K562 (cell line): ENCODE results near the gene CTAGE1. TPM values are rescaled to one million over a fixed set of nuclear protein-coding genes. Genes with fewer than 3 reads are reported as not detected.

Experiments used
- ATAC-seq: fragments of 200-7000 bp; cut with Tn5 transposase; 3 replicates; pipeline ENCODE4 v1.9.1; 2020; ENCODE audit warnings: moderate library complexity
- BruUV-seq: library from RNA; stranded (reverse); fragments of 400-500 nt; replicated peaks from 2 replicates; lab custom pipeline; 2021; lab: Mats Ljungman, UMichigan
- CTCF ChIA-PET: fragments of 300-600 bp; formaldehyde crosslinking; extraction: SDS; loops from one replicate; lab custom pipeline; 2021; ENCODE audit warnings: low intra/inter-chr PET ratio; lab: Yijun Ruan, JAX
- POLR2A ChIA-PET: fragments of 300-600, 350-650 bp; sonication (Branson Sonifier 250); formaldehyde crosslinking; extraction: SDS; loops from one replicate; lab custom pipeline; 2021; ENCODE audit warnings: antibody characterized with exemption, inconsistent platforms; lab: Yijun Ruan, JAX
- DNase-seq, 4 experiments: peaks; one replicate each; pipeline versions ENCODE4 v3.0.0 to v3.0.0-alpha.2; 2011 to 2018; ENCODE audit warnings: low spot score in 3 of 4, mixed read lengths in 3 of 4; ENCODE audit errors: extremely low read depth in 1 of 4
- FAIRE-seq: peaks from 2 replicates; lab custom pipeline; 2011; peaks lifted over from hg19 to GRCh38; lab: Jason Lieb, UNC
- H2AFZ ChIP-seq: 2 replicates; pipeline ENCODE4 v1.6.0; 2011; ENCODE audit warnings: low read depth, low read length, control low read depth, inconsistent platforms
- H3K27ac ChIP-seq: fragments of 200-600 bp; 3 replicates; pipeline ENCODE4 v1.8.0; 2011; ENCODE audit warnings: low read depth, mild to moderate bottlenecking, control low read depth, inconsistent platforms, low read length, moderate library complexity, mixed read lengths; ENCODE audit errors: extremely low read depth
- H3K27me3 ChIP-seq, 2 experiments: fragments of 300-600 bp in 1 of 2; 2 replicates in 1 of 2; 3 replicates in 1 of 2; pipeline versions ENCODE4 v1.6.0 to v1.8.0; 2011; ENCODE audit warnings: inconsistent platforms in 2 of 2, low read length in 2 of 2, mild to moderate bottlenecking in 1 of 2, mixed read lengths in 1 of 2, moderate library complexity in 1 of 2; ENCODE audit not compliant: control insufficient read depth in 2 of 2, insufficient read depth in 2 of 2
- H3K36me3 ChIP-seq: fragments of 300-600 bp; 3 replicates; pipeline ENCODE4 v1.8.0; 2011; ENCODE audit warnings: mild to moderate bottlenecking, low read length, inconsistent platforms; ENCODE audit not compliant: control insufficient read depth, insufficient read depth
- H3K4me1 ChIP-seq, 2 experiments: fragments of 200-600 bp in 1 of 2; replicated peaks in 1 of 2; 2 replicates in 1 of 2; 3 replicates in 1 of 2; pipeline versions ENCODE4 v1.5.1 to v1.8.0; 2011; ENCODE audit warnings: inconsistent platforms in 2 of 2, low read length in 2 of 2, mild to moderate bottlenecking in 1 of 2, mixed read lengths in 1 of 2, moderate library complexity in 1 of 2; ENCODE audit not compliant: control insufficient read depth in 2 of 2, insufficient read depth in 2 of 2
- H3K4me2 ChIP-seq: 2 replicates; pipeline ENCODE4 v1.6.1; 2011; ENCODE audit warnings: low read length, control low read depth, inconsistent platforms, mixed read lengths; ENCODE audit not compliant: insufficient read depth
- H3K4me3 ChIP-seq: fragments of 200-600 bp; sonication (generic), shearing (Covaris generic); 2 replicates; pipeline ENCODE4 v1.5.1; 2016; ENCODE audit warnings: control low read depth, inconsistent platforms
- H3K79me2 ChIP-seq: fragments of 200-600 bp; 3 replicates; pipeline ENCODE4 v1.8.0; 2011; ENCODE audit warnings: low read length, inconsistent platforms; ENCODE audit not compliant: control insufficient read depth, insufficient read depth
- H3K9ac ChIP-seq, 2 experiments: 2 replicates each; pipeline versions ENCODE4 v1.6.0 to v1.6.1; 2011; ENCODE audit warnings: low read depth in 2 of 2, low read length in 2 of 2, control low read depth in 1 of 2, inconsistent platforms in 1 of 2, mild to moderate bottlenecking in 1 of 2, mixed read lengths in 1 of 2; ENCODE audit not compliant: insufficient read depth in 1 of 2
- H3K9me1 ChIP-seq: one replicate; pipeline ENCODE4 v1.6.0; 2011; ENCODE audit warnings: inconsistent platforms, mild to moderate bottlenecking, low read length, moderate library complexity; ENCODE audit not compliant: control insufficient read depth, insufficient read depth
- H3K9me3 ChIP-seq: replicated peaks from 2 replicates; pipeline ENCODE4 v1.5.1; 2011; ENCODE audit warnings: low read depth, low read length, inconsistent platforms; ENCODE audit not compliant: control insufficient read depth, insufficient read depth
- H4K20me1 ChIP-seq: replicated peaks from 2 replicates; pipeline ENCODE4 v1.6.1; 2011; ENCODE audit warnings: low read length, inconsistent platforms, mixed read lengths; ENCODE audit not compliant: control insufficient read depth, insufficient read depth
- BRCA1 ChIP-seq, 2 experiments: fragments of 450-650 bp in 1 of 2; sonication (generic) in 1 of 2; formaldehyde crosslinking in 1 of 2; IDR thresholded peaks; 2 replicates each; pipeline versions ENCODE4 v1.5.0 to v1.6.1; 2017 to 2020; ENCODE audit warnings: mild to moderate bottlenecking in 1 of 2, missing genetic modification reagents in 1 of 2
- BRF1 ChIP-seq: IDR thresholded peaks from 3 replicates; pipeline ENCODE4 v1.6.1; 2011; ENCODE audit warnings: borderline replicate concordance, mild to moderate bottlenecking; ENCODE audit not compliant: insufficient read length; ENCODE audit errors: extremely low read depth
- CTCF ChIP-seq, 3 experiments: IDR thresholded peaks in 2 of 3; conservative IDR thresholded peaks in 1 of 3; 2 replicates each; pipeline ENCODE4 v1.5.1; 2011 to 2012; ENCODE audit warnings: low read length in 3 of 3, mild to moderate bottlenecking in 3 of 3, control low read depth in 2 of 3, improper control_type of control experiment in 1 of 3, inconsistent platforms in 1 of 3, low read depth in 1 of 3, mixed read lengths in 1 of 3, moderate library complexity in 1 of 3; ENCODE audit not compliant: insufficient read depth in 2 of 3
- MEIS2 ChIP-seq: fragments of 450-650 bp; IDR thresholded peaks from 2 replicates; pipeline ENCODE4 v1.6.1; 2014; ENCODE audit warnings: mild to moderate bottlenecking; ENCODE audit not compliant: partially characterized antibody
- POLR2B ChIP-seq: fragments of 450-650 bp; IDR thresholded peaks from 2 replicates; pipeline ENCODE4 v1.6.1; 2018; ENCODE audit warnings: low read depth; ENCODE audit not compliant: partially characterized antibody
- RAD21 ChIP-seq, 2 experiments: fragments of 250-450 bp in 1 of 2; fragments of 450-650 bp in 1 of 2; sonication (Bioruptor Pico) in 1 of 2; formaldehyde crosslinking in 1 of 2; IDR thresholded peaks in 1 of 2; conservative IDR thresholded peaks in 1 of 2; 2 replicates each; pipeline versions ENCODE4 v1.4.0 to v1.8.0; 2020 to 2022; ENCODE audit warnings: mild to moderate bottlenecking in 2 of 2, moderate library complexity in 1 of 2
- SUPT5H ChIP-seq: fragments of 450-650 bp; IDR thresholded peaks from 2 replicates; pipeline ENCODE4 v1.6.1; 2016
- WGBS: fragments of 100-300 bp; shearing (Covaris generic); methylation state at CpG from one replicate; pipeline ENCODE4 v1.1.6; 2016; ENCODE audit warnings: low coverage, mixed read lengths; ENCODE audit not compliant: insufficient coverage; ENCODE audit errors: missing lambda C conversion rate; 5-methylcytosine and 5-hydroxymethylcytosine counted together
- in situ Hi-C: fragments of 300-500 bp; cut with MboI; formaldehyde crosslinking; loops from 4 replicates; pipeline ENCODE4 v1.15.0; 2018; ENCODE audit warnings: inconsistent platforms, mixed read lengths
- intact Hi-C: fragments of 100-400 bp; cut with micrococcal nuclease; formaldehyde crosslinking; loops from 2 replicates; pipeline ENCODE4 v1.14.2; 2022
- polyA plus RNA-seq, 8 experiments: library from polyadenylated mRNA; depleted of rRNA in 4 of 8; stranded (reverse) in 5 of 8; unstranded in 3 of 8; fragments of >200 nt; fragmentation: Nextera tagmentation in 2 of 8; fragmentation: Illumina TruSeq in 1 of 8; extraction: Ambion mirVana in 2 of 8; extraction: Trizol in 1 of 8; gene quantifications; 2 replicates each; pipeline versions ENCODE4 v1.2.1 to v1.2.3, GENCODE V29; 2011 to 2014; ENCODE audit warnings: inconsistent platforms in 1 of 8, missing spikeins in 1 of 8
- total RNA-seq, 7 experiments: library from RNA; depleted of rRNA in 6 of 7; stranded (reverse); fragments of >200 nt in 6 of 7; fragmentation: Illumina TruSeq in 2 of 7; extraction: Trizol in 2 of 7; gene quantifications; 2 replicates each; pipeline versions ENCODE4 v1.2.1 to v1.2.3, GENCODE V29; 2011 to 2021; ENCODE audit warnings: low replicate concordance in 1 of 7
- TF ChIP-seq, protein P1 (sequence below): sonication (generic); formaldehyde crosslinking; IDR thresholded peaks from 2 replicates; pipeline ENCODE4 v1.4.0; 2020; ENCODE audit warnings: mild to moderate bottlenecking, missing genetic modification reagents
- TF ChIP-seq, protein P2 (sequence below): fragments of 450-650 bp; IDR thresholded peaks from 2 replicates; pipeline ENCODE4 v1.6.1; 2016; ENCODE audit warnings: antibody characterized with exemption

Gene CTAGE1
- total and polyA plus RNA-seq, 9 of the 15 experiments (the other 6 are each of a cell fraction or from before 2014, with no cell fraction given), result not detected

DNA sequence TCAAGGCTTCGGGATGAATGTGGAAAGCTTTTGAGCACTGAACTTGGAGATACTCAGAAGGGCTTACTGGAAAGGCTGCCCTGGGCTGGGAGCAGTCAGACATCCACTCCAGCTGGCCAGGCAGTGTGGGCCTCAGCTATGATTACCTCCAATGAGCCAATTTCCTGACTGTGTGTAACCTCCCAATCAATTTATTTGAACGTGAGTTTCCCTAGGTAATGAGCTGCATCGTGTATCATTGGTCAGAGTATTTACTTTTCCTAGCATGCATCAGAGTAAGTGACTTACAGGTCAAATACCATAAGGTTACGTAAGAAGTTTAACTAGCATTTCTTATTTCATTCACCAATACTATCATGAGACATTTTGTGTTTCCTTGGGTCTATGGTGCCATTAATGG lies 11.0 kb upstream of the CTAGE1 start (continued):
- TF ChIP-seq, protein P1, sequence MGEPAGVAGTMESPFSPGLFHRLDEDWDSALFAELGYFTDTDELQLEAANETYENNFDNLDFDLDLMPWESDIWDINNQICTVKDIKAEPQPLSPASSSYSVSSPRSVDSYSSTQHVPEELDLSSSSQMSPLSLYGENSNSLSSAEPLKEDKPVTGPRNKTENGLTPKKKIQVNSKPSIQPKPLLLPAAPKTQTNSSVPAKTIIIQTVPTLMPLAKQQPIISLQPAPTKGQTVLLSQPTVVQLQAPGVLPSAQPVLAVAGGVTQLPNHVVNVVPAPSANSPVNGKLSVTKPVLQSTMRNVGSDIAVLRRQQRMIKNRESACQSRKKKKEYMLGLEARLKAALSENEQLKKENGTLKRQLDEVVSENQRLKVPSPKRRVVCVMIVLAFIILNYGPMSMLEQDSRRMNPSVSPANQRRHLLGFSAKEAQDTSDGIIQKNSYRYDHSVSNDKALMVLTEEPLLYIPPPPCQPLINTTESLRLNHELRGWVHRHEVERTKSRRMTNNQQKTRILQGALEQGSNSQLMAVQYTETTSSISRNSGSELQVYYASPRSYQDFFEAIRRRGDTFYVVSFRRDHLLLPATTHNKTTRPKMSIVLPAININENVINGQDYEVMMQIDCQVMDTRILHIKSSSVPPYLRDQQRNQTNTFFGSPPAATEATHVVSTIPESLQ, result no peak
- TF ChIP-seq SUPT5H, result no peak

GRCh38 chr18:22427822-22428549 lies 10.3 kb upstream of the CTAGE1 start:
- no peak overlapping the region for H3K9ac ChIP-seq
- no peaks in the 10 kb centered on the region for H3K9me1 ChIP-seq
- no peak overlapping the region; the same call in 1 of the 2 replicates for H3K4me2 ChIP-seq
- no TSS peak for BruUV-seq
- ChIA-PET POLR2A (interaction anchor here (0.9 to 1.4 kb wide), 3 partner anchors 9 to 140 kb away, joined by 3 read pairs; no protein-coding TSS in a partner anchor), CTCF (no interaction called here)
- intact Hi-C loops, result no loop called here
- DNase-seq (no peak), ATAC-seq (0 out of 3 replicates have a peak, but pooled peaks have one; percentile 36), FAIRE-seq (no peak)
- peak overlapping the region; percentile 61 for H2AFZ ChIP-seq
- in situ Hi-C loops, result no loop called here
- H3K27ac ChIP-seq, result no peak overlapping the region
- H3K9me3 ChIP-seq, result no peaks in the 10 kb centered on the region
- H3K4me1 ChIP-seq, result peaks cover 0 to 5% of the 10 kb centered on the region in 2 experiments; a peak in 3 of 5 replicates
- peaks cover 2 to 6% of the 10 kb centered on the region in 2 experiments; a peak in 2 of 5 replicates for H3K27me3 ChIP-seq
- no peak overlapping the region for H3K4me3 ChIP-seq
- no peaks in the 10 kb centered on the region for H3K36me3 ChIP-seq
- WGBS, result 4% methylated on average over 7 of the region's 7 CpGs
- no peaks in the 10 kb centered on the region for H3K79me2 ChIP-seq
- TF ChIP-seq BRF1 (no peak), MEIS2 (no peak), BRCA1 (IDR thresholded peaks at IDR 0.05) (no peak), BRCA1 (CRISPR knock-in tag; IDR thresholded peaks at IDR 0.05) (no peak), RAD21 (CRISPR knock-in tag; conservative IDR thresholded peaks at IDR 0.05 in 1 of 2, IDR thresholded peaks at IDR 0.05 in 1 of 2) (no peak), CTCF (IDR thresholded peaks at IDR 0.05 in 2 of 3, conservative IDR thresholded peaks at IDR 0.05 in 1 of 3; ENCODE audit: insufficient read depth in 2 of 3, low read depth in 1 of 3, low read length in 3 of 3) (0 out of 6 replicates have a peak, but pooled peaks of 1 of the 3 experiments have one; percentile 26), POLR2B (no peak)
- TF ChIP-seq, protein P2, sequence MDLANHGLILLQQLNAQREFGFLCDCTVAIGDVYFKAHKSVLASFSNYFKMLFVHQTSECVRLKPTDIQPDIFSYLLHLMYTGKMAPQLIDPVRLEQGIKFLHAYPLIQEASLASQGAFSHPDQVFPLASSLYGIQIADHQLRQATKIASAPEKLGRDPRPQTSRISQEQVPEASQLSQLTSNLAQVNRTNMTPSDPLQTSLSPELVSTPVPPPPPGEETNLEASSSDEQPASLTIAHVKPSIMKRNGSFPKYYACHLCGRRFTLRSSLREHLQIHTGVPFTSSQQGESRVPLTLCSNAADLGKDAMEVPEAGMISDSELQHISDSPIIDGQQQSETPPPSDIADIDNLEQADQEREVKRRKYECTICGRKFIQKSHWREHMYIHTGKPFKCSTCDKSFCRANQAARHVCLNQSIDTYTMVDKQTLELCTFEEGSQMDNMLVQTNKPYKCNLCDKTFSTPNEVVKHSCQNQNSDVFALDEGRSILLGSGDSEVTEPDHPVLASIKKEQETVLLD, result no peak
- TF ChIP-seq, all 486 proteins: peak for 1
- no peaks in the 10 kb centered on the region for H4K20me1 ChIP-seq
